Loucy (cell line): ENCODE data around the gene RNF40.

Experiments
- H2AFZ ChIP-seq: fragments of 200-600 bp; sonication (generic); 2 replicates; pipeline ENCODE4 v1.6.0; 2016; ENCODE audit warnings: antibody characterized with exemption, mild to moderate bottlenecking, low read length, moderate library complexity
- H3F3A ChIP-seq: fragments of 200-600 bp; 2 replicates; pipeline ENCODE4 v1.6.0; 2016; ENCODE audit warnings: antibody characterized with exemption, low read depth, mild to moderate bottlenecking
- H3K27me3 ChIP-seq: fragments of 200-600 bp; sonication (generic); 2 replicates; pipeline ENCODE4 v1.6.1; 2014; ENCODE audit warnings: low read length, mild to moderate bottlenecking; ENCODE audit not compliant: insufficient read depth, poor library complexity, severe bottlenecking
- H3K36me3 ChIP-seq: fragments of 200-600 bp; sonication (generic); 2 replicates; pipeline ENCODE4 v1.6.1; 2016; ENCODE audit warnings: low read length; ENCODE audit not compliant: insufficient read depth
- H3K4me1 ChIP-seq: fragments of 200-600 bp; sonication (generic); 2 replicates; pipeline ENCODE4 v1.5.1; 2014; ENCODE audit warnings: low read length, mild to moderate bottlenecking; ENCODE audit not compliant: insufficient read depth, poor library complexity, severe bottlenecking
- H3K4me2 ChIP-seq: fragments of 200-600 bp; sonication (generic); 2 replicates; pipeline ENCODE4 v1.6.0; 2014; ENCODE audit warnings: antibody characterized with exemption, low read length, low read depth, mild to moderate bottlenecking; ENCODE audit not compliant: poor library complexity, severe bottlenecking
- H3K4me3 ChIP-seq: fragments of 200-600 bp; sonication (generic); 2 replicates; pipeline ENCODE4 v1.5.1; 2014; ENCODE audit warnings: low read length, mild to moderate bottlenecking, mixed read lengths; ENCODE audit not compliant: poor library complexity, severe bottlenecking
- H3K79me2 ChIP-seq: fragments of 200-600 bp; sonication (generic); 2 replicates; pipeline ENCODE4 v1.6.1; 2014; ENCODE audit warnings: low read length; ENCODE audit not compliant: insufficient read depth
- H3K9ac ChIP-seq: fragments of 200-600 bp; sonication (generic); 2 replicates; pipeline ENCODE4 v1.6.0; 2014; ENCODE audit warnings: mild to moderate bottlenecking, low read depth, low read length, moderate library complexity; ENCODE audit not compliant: poor library complexity, severe bottlenecking
- H3K9me2 ChIP-seq: fragments of 200-600 bp; sonication (generic); replicated peaks from 2 replicates; pipeline ENCODE4 v1.6.1; 2016; ENCODE audit warnings: low read depth, low read length, mixed read lengths
- H3K9me3 ChIP-seq: fragments of 200-600 bp; sonication (generic); 2 replicates; pipeline ENCODE4 v1.6.1; 2014; ENCODE audit warnings: mild to moderate bottlenecking, antibody characterized with exemption, low read length, low read depth; ENCODE audit not compliant: insufficient read depth
- H4K20me1 ChIP-seq: fragments of 200-600 bp; sonication (generic); 2 replicates; pipeline ENCODE4 v1.6.0; 2014; ENCODE audit warnings: antibody characterized with exemption, low read length, mild to moderate bottlenecking; ENCODE audit not compliant: insufficient read depth, poor library complexity, severe bottlenecking
- EZH2phosphoT487 ChIP-seq: fragments of 200-600 bp; IDR thresholded peaks from 2 replicates; pipeline ENCODE4 v1.6.1; 2018; ENCODE audit warnings: antibody characterized with exemption, mild to moderate bottlenecking, moderate library complexity, borderline replicate concordance
- TF ChIP-seq, protein P1 (sequence below): fragments of 200-600 bp; sonication (generic); conservative IDR thresholded peaks from 2 replicates; pipeline ENCODE4 v1.5.1; 2014; ENCODE audit warnings: mild to moderate bottlenecking, antibody characterized with exemption, low read length

Gene RNF40

DNA sequence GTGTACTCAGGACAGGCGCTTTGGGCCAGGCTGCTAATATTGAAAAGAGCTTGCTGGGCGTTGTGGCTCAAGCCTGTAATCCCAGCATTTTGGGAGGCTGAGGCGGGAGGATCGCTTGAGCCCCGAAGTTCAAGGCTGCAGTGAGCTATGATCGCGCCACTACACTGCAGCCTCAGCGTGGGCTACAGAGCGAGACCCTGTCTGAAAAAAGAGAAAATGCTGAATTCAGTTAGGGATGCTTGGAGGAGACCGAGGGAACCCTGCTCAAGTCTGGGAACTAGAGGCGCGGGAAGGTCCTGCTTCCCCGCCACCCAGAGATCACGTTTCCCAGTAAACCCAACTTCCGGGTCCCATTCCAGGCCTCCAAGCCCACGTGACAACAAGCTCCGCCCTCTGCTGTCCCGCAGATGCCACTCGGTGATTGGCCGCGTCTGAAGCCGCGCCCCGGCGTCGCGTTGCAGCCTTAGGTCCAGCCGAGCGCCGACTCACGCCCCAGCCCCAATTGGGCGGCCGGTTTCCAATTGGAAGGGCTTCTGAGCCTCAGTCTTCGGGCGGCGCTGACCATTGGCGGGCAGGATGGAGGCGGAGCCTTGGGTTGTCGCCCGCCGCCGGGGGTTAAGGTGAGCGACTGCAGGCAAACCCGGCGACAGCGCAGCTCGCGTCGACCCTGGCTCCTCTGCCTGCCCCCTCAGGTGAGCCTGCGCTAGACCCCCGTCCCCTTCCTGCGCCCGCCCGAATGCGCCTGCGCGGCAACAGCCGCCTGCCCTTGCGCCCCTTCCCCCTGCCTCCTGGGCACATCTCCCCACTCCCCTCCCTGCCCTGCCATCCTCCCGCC lies 14.1 kb upstream of the RNF40 start, which contains the start of gene PHKG2:
Gene PHKG2, plus strand, starts transcription at position 627 of the 835 bp plus-strand sequence. CDS start 396 bp downstream, outside the sequence.
- peaks cover 4% of the 10 kb centered on the region for H4K20me1 ChIP-seq
- peaks cover 10% of the 10 kb centered on the region; the same call in 1 of the 2 replicates for H3K36me3 ChIP-seq
- no peaks in the 10 kb centered on the region for H3K9me2 ChIP-seq
- H3K9me3 ChIP-seq: no peaks in the 10 kb centered on the region
- no peaks in the 10 kb centered on the region for H3F3A ChIP-seq
- no peaks in the 10 kb centered on the region for H3K27me3 ChIP-seq
- H2AFZ ChIP-seq: peak within 1 kb of the TSS; percentile 87
- TF ChIP-seq, protein P1, sequence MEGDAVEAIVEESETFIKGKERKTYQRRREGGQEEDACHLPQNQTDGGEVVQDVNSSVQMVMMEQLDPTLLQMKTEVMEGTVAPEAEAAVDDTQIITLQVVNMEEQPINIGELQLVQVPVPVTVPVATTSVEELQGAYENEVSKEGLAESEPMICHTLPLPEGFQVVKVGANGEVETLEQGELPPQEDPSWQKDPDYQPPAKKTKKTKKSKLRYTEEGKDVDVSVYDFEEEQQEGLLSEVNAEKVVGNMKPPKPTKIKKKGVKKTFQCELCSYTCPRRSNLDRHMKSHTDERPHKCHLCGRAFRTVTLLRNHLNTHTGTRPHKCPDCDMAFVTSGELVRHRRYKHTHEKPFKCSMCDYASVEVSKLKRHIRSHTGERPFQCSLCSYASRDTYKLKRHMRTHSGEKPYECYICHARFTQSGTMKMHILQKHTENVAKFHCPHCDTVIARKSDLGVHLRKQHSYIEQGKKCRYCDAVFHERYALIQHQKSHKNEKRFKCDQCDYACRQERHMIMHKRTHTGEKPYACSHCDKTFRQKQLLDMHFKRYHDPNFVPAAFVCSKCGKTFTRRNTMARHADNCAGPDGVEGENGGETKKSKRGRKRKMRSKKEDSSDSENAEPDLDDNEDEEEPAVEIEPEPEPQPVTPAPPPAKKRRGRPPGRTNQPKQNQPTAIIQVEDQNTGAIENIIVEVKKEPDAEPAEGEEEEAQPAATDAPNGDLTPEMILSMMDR: no peak
- no peak for TF ChIP-seq EZH2phosphoT487
- H3K4me3 ChIP-seq: peak within 1 kb of the TSS; percentile 77
- peak within 1 kb of the TSS; percentile 83 for H3K4me2 ChIP-seq
- peaks cover 20% of the 10 kb centered on the region for H3K4me1 ChIP-seq
- H3K79me2 ChIP-seq: peaks cover 31% of the 10 kb centered on the region
- H3K9ac ChIP-seq: peak within 1 kb of the TSS; percentile 79

DNA sequence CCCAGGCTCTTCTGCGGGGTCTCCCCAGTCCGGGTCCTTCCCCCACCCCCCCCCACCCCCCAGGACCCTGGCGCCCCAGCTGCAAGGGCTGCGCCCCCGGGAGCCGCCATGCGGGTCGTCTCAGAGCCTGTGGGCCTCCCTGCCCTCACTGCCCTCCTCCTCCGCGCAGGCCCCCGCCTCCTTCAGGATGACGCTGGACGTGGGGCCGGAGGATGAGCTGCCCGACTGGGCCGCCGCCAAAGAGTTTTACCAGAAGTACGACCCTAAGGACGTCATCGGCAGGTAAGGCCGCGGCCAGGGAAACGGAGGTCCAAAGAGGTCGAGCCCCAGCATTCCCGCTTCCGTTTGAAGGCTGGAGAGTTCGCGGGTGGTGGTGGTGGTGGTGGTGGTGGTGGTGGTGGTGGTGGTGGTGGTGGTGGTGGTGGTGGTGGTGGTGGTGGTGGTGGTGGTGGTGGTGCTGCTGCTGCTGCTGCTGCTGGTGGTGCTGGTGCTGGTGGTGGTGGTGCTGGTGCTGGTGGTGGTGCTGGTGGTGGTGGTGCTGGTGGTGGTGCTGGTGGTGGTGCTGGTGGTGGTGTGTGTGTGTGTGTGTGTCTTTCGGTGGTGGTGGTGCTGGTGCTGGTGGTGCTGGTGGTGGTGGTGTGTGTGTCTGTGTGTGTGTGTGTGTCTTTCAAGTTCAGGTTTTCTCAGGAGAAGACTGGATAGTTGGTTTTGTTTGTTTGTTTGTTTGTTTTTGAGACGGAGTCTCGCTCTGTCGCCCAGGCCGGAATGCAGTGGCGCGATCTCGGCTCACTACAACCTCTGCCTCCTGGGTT lies 13.3 kb upstream of the RNF40 start:
- Histone ChIP-seq H3K4me1 (peaks cover 20% of the 10 kb centered on the region), H3K9ac (peak overlapping the region; percentile 77), H3F3A (no peaks in the 10 kb centered on the region), H3K79me2 (peaks cover 31% of the 10 kb centered on the region), H3K36me3 (peaks cover 18% of the 10 kb centered on the region; the same call in 1 of the 2 replicates), H3K9me3 (no peaks in the 10 kb centered on the region), H3K4me2 (peak overlapping the region; percentile 68), H3K27me3 (no peaks in the 10 kb centered on the region), H3K4me3 (peak overlapping the region; percentile 77), H2AFZ (no peak overlapping the region; the same call in 1 of the 2 replicates), H3K9me2 (no peaks in the 10 kb centered on the region), H4K20me1 (peaks cover 4% of the 10 kb centered on the region)
- TF ChIP-seq, protein P1: no peak
- TF ChIP-seq EZH2phosphoT487: no peak

DNA sequence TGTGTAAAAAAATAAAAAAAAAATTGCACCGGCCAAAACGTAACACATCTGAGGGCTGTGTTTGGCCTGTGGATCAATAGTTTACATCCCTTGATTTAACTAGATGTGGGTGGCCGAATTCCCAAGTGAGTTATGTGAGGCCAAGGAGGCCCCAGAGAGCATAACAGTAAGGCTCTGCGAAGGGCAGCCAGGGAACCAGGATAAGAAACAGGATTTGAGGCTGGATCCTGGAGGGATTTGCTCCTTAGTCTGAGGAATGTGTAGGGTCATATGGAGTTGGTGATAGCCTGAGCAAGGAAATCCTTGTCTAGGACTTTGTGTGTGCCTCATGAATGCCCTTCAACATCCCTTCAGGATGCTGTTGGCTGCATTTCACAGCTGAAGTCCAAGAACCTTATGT lies 11.9 kb upstream of the RNF40 start:
- H2AFZ ChIP-seq: no peak overlapping the region
- peaks cover 20% of the 10 kb centered on the region for H3K4me1 ChIP-seq
- H3F3A ChIP-seq: no peaks in the 10 kb centered on the region
- TF ChIP-seq, protein P1: no peak
- no peak for TF ChIP-seq EZH2phosphoT487
- peaks cover 27% of the 10 kb centered on the region; the same call in 1 of the 2 replicates for H3K36me3 ChIP-seq
- no peaks in the 10 kb centered on the region for H3K27me3 ChIP-seq
- peaks cover 4% of the 10 kb centered on the region for H4K20me1 ChIP-seq
- H3K79me2 ChIP-seq: peaks cover 31% of the 10 kb centered on the region
- H3K9me3 ChIP-seq: no peaks in the 10 kb centered on the region
- no peaks in the 10 kb centered on the region for H3K9me2 ChIP-seq
- peak overlapping the region; percentile 68 for H3K4me2 ChIP-seq
- H3K9ac ChIP-seq: peak overlapping the region; percentile 77
- H3K4me3 ChIP-seq: peak overlapping the region; percentile 77
